ENCODE measurements around the gene FBXO46.

FBXO46 gene

DNA sequence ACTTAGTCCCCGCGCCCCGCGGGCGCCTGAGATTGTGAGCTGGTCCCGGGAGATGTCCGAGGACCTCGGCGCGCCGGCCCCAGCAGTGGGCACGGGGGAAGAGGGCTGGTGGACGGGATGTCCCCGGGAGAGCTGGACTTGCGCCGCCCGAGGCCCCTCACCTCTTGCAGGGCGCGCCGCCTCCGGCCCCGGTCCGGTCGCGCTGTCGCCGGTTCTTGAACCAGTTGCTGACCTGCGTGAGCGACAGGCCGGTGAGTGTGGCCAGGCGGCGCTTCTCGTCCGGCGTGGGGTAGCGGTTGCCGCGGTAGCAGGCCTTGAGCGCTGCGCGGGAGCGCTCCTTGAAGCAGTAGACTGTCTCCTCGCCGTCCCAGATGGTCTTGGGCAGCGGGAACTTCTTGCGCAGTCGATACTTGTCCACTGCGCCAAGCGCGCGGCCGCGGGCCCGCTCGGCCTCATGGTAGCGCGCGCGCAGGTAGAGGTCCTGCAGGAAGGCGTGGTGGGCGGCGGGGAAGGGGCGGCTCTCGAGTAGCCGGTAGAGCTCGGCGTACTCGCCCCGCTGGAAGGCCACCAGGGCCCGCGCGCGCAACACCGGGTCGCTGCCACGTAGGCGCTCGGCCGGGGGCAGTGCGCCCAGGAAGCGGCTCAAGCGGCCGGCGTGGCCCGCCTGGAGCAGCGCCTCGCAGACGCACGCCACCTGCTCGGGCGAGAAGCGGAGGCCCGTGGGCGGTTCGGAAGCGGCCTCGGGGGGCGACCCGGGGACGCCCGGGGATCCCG, 37.4 kb upstream of the FBXO46 start:
- Histone ChIP-seq H3F3A (ENCODE audit: control insufficient read depth, insufficient read depth) (no peaks in the 10 kb centered on the region), H3K9me3 (ENCODE audit: control insufficient read depth, insufficient read depth, low read length) (no peaks in the 10 kb centered on the region), H3K9me2 (replicated peaks; ENCODE audit: control insufficient read depth, low read length) (no peaks in the 10 kb centered on the region), H3K4me3 (ENCODE audit: low read length) (peak overlapping the region; percentile 84), H3K27ac (ENCODE audit: low read depth, low read length) (no peak overlapping the region), H3K36me3 (ENCODE audit: control insufficient read depth, low read length) (no peaks in the 10 kb centered on the region), H3K79me2 (ENCODE audit: control insufficient read depth, low read length) (no peaks in the 10 kb centered on the region), H4K20me1 (ENCODE audit: control insufficient read depth, insufficient read depth, low read depth, low read length) (no peaks in the 10 kb centered on the region), H3K4me1 (ENCODE audit: control insufficient read depth, low read length) (peaks cover 30% of the 10 kb centered on the region), H3K4me2 (ENCODE audit: low read length) (peak overlapping the region; percentile 98), H3K27me3 (ENCODE audit: control insufficient read depth, low read length) (peaks cover 8% of the 10 kb centered on the region)
- TF ChIP-seq EZH2phosphoT487 (IDR thresholded peaks at IDR 0.05; ENCODE audit: borderline replicate concordance, low read length) = no peak
- TF ChIP-seq, protein P1, sequence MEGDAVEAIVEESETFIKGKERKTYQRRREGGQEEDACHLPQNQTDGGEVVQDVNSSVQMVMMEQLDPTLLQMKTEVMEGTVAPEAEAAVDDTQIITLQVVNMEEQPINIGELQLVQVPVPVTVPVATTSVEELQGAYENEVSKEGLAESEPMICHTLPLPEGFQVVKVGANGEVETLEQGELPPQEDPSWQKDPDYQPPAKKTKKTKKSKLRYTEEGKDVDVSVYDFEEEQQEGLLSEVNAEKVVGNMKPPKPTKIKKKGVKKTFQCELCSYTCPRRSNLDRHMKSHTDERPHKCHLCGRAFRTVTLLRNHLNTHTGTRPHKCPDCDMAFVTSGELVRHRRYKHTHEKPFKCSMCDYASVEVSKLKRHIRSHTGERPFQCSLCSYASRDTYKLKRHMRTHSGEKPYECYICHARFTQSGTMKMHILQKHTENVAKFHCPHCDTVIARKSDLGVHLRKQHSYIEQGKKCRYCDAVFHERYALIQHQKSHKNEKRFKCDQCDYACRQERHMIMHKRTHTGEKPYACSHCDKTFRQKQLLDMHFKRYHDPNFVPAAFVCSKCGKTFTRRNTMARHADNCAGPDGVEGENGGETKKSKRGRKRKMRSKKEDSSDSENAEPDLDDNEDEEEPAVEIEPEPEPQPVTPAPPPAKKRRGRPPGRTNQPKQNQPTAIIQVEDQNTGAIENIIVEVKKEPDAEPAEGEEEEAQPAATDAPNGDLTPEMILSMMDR (IDR thresholded peaks at IDR 0.05; ENCODE audit: low read depth, low read length, poor library complexity, severe bottlenecking) = no peak

DNA sequence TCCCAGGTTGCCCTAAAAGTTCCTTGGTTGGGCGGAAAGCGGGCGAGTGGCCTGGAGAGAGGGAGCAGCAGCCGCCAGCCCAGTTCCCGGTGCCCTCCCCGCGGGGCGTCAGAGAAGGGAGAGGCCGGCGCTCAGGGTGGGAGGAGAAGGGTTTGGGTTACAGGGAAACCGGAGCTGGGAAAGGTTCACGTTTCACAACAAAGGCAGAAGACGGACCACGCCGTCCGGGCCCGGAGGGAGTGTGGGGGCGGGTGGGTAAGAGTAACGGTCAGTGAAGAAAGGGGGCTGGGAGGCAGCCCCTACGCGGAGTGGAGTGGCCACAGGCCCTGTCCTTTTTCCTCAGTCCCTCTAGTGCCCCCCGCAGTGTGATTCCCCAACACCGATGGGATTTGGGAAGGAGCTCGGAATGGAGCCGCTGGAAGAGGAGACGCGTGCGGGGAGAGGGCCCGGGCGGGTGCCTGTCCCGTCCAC, 36.7 kb upstream of the FBXO46 start:
- no peak for TF ChIP-seq EZH2phosphoT487 (IDR thresholded peaks at IDR 0.05; ENCODE audit: borderline replicate concordance, low read length)
- TF ChIP-seq, protein P1 (IDR thresholded peaks at IDR 0.05; ENCODE audit: low read depth, low read length, poor library complexity, severe bottlenecking) = no peak
- H3K9me2 ChIP-seq (replicated peaks; ENCODE audit: control insufficient read depth, low read length) = no peaks in the 10 kb centered on the region
- no peaks in the 10 kb centered on the region for H3K9me3 ChIP-seq (ENCODE audit: control insufficient read depth, insufficient read depth, low read length)
- H3K4me3 ChIP-seq (ENCODE audit: low read length) = no peak overlapping the region
- H3K27ac ChIP-seq (ENCODE audit: low read depth, low read length) = no peak overlapping the region
- H4K20me1 ChIP-seq (ENCODE audit: control insufficient read depth, insufficient read depth, low read depth, low read length) = no peaks in the 10 kb centered on the region
- H3K27me3 ChIP-seq (ENCODE audit: control insufficient read depth, low read length) = peaks cover 8% of the 10 kb centered on the region
- no peaks in the 10 kb centered on the region for H3K79me2 ChIP-seq (ENCODE audit: control insufficient read depth, low read length)
- H3K4me2 ChIP-seq (ENCODE audit: low read length) = peak overlapping the region; percentile 98; the same call in 1 of the 2 replicates
- H3K4me1 ChIP-seq (ENCODE audit: control insufficient read depth, low read length) = peaks cover 24% of the 10 kb centered on the region
- no peaks in the 10 kb centered on the region for H3K36me3 ChIP-seq (ENCODE audit: control insufficient read depth, low read length)
- no peaks in the 10 kb centered on the region for H3F3A ChIP-seq (ENCODE audit: control insufficient read depth, insufficient read depth)

DNA sequence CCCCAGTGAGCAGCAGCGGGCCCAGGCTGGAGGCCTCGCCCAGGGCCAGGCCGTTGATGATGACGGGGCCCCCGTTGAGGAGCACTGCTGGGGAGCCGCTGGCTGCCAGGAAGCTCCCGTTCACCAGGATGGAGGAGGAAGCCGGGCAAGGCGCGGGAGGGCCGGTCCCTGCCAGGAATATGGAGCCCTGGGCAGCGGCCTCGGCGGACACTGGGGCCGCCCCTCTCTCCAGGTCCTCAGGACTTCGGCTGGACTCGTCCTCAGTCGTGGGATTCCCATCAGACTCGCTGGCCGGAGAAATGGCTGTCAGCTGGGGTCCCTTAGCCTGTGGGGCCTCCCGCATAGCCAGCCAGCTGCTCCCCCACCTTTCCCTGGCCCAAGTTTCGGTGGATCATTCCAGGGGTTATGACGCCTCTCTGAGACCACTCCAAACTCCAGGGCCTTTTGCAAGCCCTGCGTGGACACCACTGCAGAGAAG, 36.2 kb upstream of the FBXO46 start:
- Histone ChIP-seq H3K79me2 (ENCODE audit: control insufficient read depth, low read length) (no peaks in the 10 kb centered on the region), H3K27me3 (ENCODE audit: control insufficient read depth, low read length) (peaks cover 8% of the 10 kb centered on the region), H4K20me1 (ENCODE audit: control insufficient read depth, insufficient read depth, low read depth, low read length) (no peaks in the 10 kb centered on the region), H3K9me3 (ENCODE audit: control insufficient read depth, insufficient read depth, low read length) (no peaks in the 10 kb centered on the region), H3K27ac (ENCODE audit: low read depth, low read length) (no peak overlapping the region), H3K9me2 (replicated peaks; ENCODE audit: control insufficient read depth, low read length) (no peaks in the 10 kb centered on the region), H3K4me2 (ENCODE audit: low read length) (no peak overlapping the region), H3K4me3 (ENCODE audit: low read length) (no peak overlapping the region), H3K4me1 (ENCODE audit: control insufficient read depth, low read length) (peaks cover 19% of the 10 kb centered on the region), H3K36me3 (ENCODE audit: control insufficient read depth, low read length) (no peaks in the 10 kb centered on the region), H3F3A (ENCODE audit: control insufficient read depth, insufficient read depth) (no peaks in the 10 kb centered on the region)
- TF ChIP-seq, protein P1 (IDR thresholded peaks at IDR 0.05; ENCODE audit: low read depth, low read length, poor library complexity, severe bottlenecking) = no peak
- TF ChIP-seq EZH2phosphoT487 (IDR thresholded peaks at IDR 0.05; ENCODE audit: borderline replicate concordance, low read length) = no peak
